Measurements from ENCODE around the gene ASCL5.
"Not testable (repeated sequence)": the region's sequence is repeated elsewhere in the genome, so short reads cannot be mapped to it uniquely, and the experiment has no call there.

ASCL5 gene

GRCh38 chr1:201169971-201170532, 43.1 kb upstream of the ASCL5 start:
- H3K4me3 ChIP-seq, result no peak overlapping the region
- H3K9me3 ChIP-seq (replicated peaks in 1 of 11), result peaks cover 0 to 13% (median 6%) of the 10 kb centered on the region in 11 experiments; a peak in 10 of 22 replicates
- H3K4me2 ChIP-seq, result peak overlapping the region in 3 of 11 experiments; percentile 78 to 93 (median 88); a peak in 4 of 22 replicates
- peaks cover 0 to 11% (median 8%) of the 10 kb centered on the region in 10 experiments; a peak in 8 of 20 replicates for H3K4me1 ChIP-seq
- H3K27me3 ChIP-seq, result peaks cover 32 to 45% (median 41%) of the 10 kb centered on the region in 11 experiments
- no peaks in the 10 kb centered on the region for H3K36me3 ChIP-seq
- no peak overlapping the region for H3K9ac ChIP-seq
- no peaks in the 10 kb centered on the region for H4K20me1 ChIP-seq
- no peak for TF ChIP-seq Cebpa-rat (IDR thresholded peaks at IDR 0.05)
- H3K27ac ChIP-seq, result no peak overlapping the region

DNA sequence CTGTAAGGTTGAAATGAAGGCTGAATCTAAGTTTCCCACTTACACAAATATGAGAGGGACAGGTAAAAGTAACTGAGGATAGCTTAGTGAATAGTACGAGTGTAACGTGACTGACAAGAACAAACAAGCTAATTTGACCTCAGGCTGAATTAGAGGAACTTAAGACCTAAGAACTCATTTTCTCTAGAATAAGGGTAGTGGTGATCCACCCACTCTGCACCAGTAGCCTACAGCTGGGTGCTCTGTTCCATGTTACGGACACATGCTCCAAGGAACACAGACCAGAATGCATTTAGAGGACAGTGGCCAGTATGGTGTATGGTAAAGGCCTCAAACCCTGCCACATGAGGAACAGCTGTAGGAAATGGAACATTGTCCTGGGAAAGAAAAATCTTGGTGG, 42.2 kb upstream of the ASCL5 start:
- H4K20me1 ChIP-seq, result no peaks in the 10 kb centered on the region
- H3K27ac ChIP-seq, result no peak overlapping the region
- H3K9ac ChIP-seq, result no peak overlapping the region
- H3K9me3 ChIP-seq (replicated peaks in 1 of 11), result peaks cover 0 to 13% (median 6%) of the 10 kb centered on the region in 11 experiments; a peak in 10 of 22 replicates
- no peak for TF ChIP-seq Cebpa-rat (IDR thresholded peaks at IDR 0.05)
- peaks cover 32 to 45% (median 41%) of the 10 kb centered on the region in 11 experiments for H3K27me3 ChIP-seq
- H3K4me2 ChIP-seq, result no peak overlapping the region
- H3K4me1 ChIP-seq, result peaks cover 0 to 11% (median 8%) of the 10 kb centered on the region in 10 experiments; a peak in 8 of 20 replicates
- H3K4me3 ChIP-seq, result no peak overlapping the region
- no peaks in the 10 kb centered on the region for H3K36me3 ChIP-seq

DNA sequence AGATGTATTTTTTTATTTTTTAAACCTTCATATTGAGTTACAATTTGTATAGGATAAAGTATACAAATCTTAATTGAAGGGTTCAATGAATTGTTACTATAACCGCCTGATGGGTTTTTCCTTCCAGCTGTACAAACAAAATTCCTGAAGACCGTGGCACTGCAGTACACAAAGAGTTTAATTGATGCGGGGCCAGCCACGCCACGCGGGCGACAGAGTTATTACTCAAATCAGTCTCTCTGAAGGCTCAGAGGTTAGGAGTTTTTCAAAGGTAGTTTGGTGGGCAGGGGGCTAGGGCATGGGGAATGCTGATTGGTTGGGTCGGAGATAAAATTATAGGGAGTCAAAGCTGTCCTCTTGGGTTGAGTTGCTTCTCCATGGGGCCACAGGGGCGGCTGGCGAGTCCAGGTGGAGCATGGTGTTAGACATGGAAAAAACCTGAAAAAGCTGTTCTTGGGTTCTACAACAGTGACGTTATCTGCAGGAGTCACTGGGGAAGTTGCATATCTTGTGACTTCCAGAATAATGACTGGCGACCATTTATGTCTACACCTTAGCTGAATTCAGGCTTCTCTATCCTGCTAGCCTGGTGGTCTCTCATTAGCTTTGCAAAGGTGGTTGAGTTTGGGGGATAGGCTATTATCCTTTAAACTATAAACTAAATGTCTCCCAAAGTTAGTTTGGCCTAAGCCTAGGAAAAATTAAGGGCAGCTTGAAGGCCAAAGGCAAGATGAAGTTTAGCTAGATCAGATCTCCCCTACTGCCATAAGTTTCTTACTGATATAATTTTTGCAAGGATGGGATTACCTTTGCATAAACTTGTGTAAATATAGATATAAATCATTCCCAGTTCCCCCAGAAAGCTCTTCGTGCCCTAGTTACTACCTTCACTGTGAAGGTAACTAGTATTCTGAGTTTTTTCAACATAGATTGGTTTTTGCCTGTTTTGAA, 40.3 kb upstream of the ASCL5 start:
- Histone ChIP-seq H3K27ac (no peak overlapping the region), H3K4me2 (no peak overlapping the region), H3K4me3 (no peak overlapping the region), H3K27me3 (peaks cover 27 to 37% (median 34%) of the 10 kb centered on the region in 11 experiments), H3K9me3 (replicated peaks in 1 of 11) (peaks cover 0 to 1% (median 0%) of the 10 kb centered on the region in 11 experiments; a peak in 1 of 22 replicates), H3K4me1 (peaks cover 0 to 11% (median 8%) of the 10 kb centered on the region in 10 experiments; a peak in 8 of 20 replicates), H4K20me1 (no peaks in the 10 kb centered on the region), H3K9ac (no peak overlapping the region), H3K36me3 (no peaks in the 10 kb centered on the region)
- no peak for TF ChIP-seq Cebpa-rat (IDR thresholded peaks at IDR 0.05)

DNA sequence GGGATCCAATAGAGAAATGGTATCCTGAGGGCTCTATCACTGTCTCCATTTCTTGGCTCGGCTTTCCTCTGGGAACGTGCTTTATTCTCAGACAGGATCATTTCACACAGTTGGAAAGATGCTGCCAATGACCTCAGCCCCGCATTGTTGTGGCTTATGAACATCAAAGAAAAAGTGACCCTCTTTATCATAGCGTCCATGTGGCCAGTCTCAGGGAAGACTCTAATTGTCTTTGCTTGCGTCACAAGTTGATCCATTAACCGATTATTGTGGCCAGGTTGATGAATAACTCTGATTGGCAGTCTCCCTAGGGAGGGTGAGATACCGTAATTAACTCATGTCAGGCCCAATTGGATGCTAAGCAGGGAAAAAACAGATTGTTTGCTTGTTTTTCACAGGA, 37.7 kb upstream of the ASCL5 start:
- no peak overlapping the region for H3K4me2 ChIP-seq
- no peak overlapping the region for H3K4me3 ChIP-seq
- H4K20me1 ChIP-seq, result no peaks in the 10 kb centered on the region
- peaks cover 0 to 10% (median 8%) of the 10 kb centered on the region in 11 experiments; a peak in 20 of 22 replicates for H3K27me3 ChIP-seq
- no peak overlapping the region for H3K27ac ChIP-seq
- no peak for TF ChIP-seq Cebpa-rat (IDR thresholded peaks at IDR 0.05)
- H3K4me1 ChIP-seq, result no peaks in the 10 kb centered on the region
- no peak overlapping the region for H3K9ac ChIP-seq
- no peaks in the 10 kb centered on the region for H3K36me3 ChIP-seq
- H3K9me3 ChIP-seq (replicated peaks in 1 of 11), result no peaks in the 10 kb centered on the region

DNA sequence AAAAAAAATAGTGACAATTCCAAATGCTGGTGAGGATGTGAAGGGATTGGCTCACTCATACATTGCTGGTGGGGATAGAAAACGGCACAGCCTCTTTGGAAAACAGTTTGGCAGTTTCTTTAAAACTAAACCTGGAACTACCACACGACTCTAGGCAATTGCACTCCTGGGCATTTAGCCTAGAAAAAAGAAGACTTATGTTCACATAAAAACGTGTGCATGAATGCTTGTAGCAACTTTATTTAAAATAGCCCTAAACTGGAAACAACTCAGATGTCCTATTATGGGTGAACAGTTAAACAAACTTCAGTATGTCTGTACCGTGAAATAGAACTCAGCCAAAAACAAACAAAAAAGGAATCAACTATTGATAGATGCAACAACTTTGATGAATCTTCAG, 36.7 kb upstream of the ASCL5 start:
- Histone ChIP-seq H3K4me3 (no peak overlapping the region), H3K36me3 (no peaks in the 10 kb centered on the region), H3K27me3 (peaks cover 0 to under 1% (median 0%) of the 10 kb centered on the region in 11 experiments; a peak in 1 of 22 replicates), H3K9ac (no peak overlapping the region), H3K9me3 (replicated peaks in 1 of 11) (no peaks in the 10 kb centered on the region), H4K20me1 (no peaks in the 10 kb centered on the region), H3K4me1 (no peaks in the 10 kb centered on the region), H3K4me2 (no peak overlapping the region), H3K27ac (no peak overlapping the region)
- no peak for TF ChIP-seq Cebpa-rat (IDR thresholded peaks at IDR 0.05)

- H3K9me3 ChIP-seq (replicated peaks in 1 of 11); H3K4me1 ChIP-seq; H3K36me3 ChIP-seq; H4K20me1 ChIP-seq; H3K4me2 ChIP-seq; H3K9ac ChIP-seq; H3K27me3 ChIP-seq; H3K4me3 ChIP-seq; H3K27ac ChIP-seq: not testable (repeated sequence)
These were observed 36.1 kb upstream of the ASCL5 start for GRCh38 chr1:201163036-201163435.

DNA sequence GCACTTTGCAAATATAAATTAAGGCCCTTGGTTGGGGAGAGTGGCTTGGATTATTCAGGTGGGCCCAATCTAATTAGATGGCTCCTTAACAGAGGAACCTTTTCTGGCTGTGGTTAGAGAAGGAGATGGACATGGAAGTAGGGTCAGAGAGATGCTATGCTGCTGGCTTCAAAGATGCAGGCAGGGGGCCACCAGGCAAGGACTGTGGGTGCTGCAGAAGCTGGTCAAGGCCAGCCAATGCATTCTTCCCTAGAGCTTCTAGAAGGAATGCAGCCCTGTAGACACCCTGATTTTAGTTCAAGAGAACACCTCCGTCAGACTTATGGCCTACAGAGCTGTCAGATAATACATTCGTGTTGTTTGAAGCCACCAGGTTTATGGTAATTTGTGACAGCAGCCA, 31.0 kb upstream of the ASCL5 start:
- Histone ChIP-seq H3K36me3 (no peaks in the 10 kb centered on the region; a peak in 1 of 22 replicates), H3K4me1 (peaks cover 13 to 16% (median 15%) of the 10 kb centered on the region in 10 experiments), H3K4me3 (no peak overlapping the region), H3K27me3 (no peaks in the 10 kb centered on the region), H4K20me1 (no peaks in the 10 kb centered on the region), H3K9me3 (replicated peaks in 1 of 11) (peaks cover 0 to 16% (median 9%) of the 10 kb centered on the region in 11 experiments; a peak in 10 of 22 replicates), H3K4me2 (no peak overlapping the region), H3K9ac (no peak overlapping the region), H3K27ac (no peak overlapping the region)
- TF ChIP-seq Cebpa-rat (IDR thresholded peaks at IDR 0.05), result no peak

DNA sequence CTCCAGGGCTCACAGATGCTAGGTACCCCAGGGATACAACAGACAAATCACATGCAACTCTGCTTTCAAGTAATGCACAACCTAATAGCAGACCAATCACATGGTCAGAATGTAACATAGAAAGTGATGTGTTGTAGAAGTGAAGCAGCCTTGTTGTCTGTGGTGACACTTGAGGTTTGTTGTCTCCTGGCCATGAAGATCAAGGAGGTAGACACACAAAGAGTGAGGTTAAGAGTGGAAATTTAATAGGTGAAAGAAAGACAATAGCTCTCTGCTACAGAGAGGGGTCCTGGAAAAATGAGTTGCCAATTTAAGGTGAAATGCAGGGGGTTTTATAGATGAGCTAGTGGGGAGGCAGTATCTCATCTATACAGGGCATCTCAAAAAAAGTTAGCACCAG, 29.8 kb upstream of the ASCL5 start:
- no peak overlapping the region for H3K9ac ChIP-seq
- H3K27me3 ChIP-seq, result no peaks in the 10 kb centered on the region
- H3K27ac ChIP-seq, result no peak overlapping the region
- H3K4me1 ChIP-seq, result peaks cover 15 to 25% (median 21%) of the 10 kb centered on the region in 10 experiments
- no peak overlapping the region for H3K4me3 ChIP-seq
- no peak for TF ChIP-seq Cebpa-rat (IDR thresholded peaks at IDR 0.05)
- H4K20me1 ChIP-seq, result no peaks in the 10 kb centered on the region; a peak in 1 of 22 replicates
- H3K4me2 ChIP-seq, result no peak overlapping the region
- peaks cover 0 to 16% (median 9%) of the 10 kb centered on the region in 11 experiments; a peak in 10 of 22 replicates for H3K9me3 ChIP-seq (replicated peaks in 1 of 11)
- peaks cover 3 to 6% (median 4%) of the 10 kb centered on the region in 11 experiments; a peak in 16 of 22 replicates for H3K36me3 ChIP-seq

GRCh38 chr1:201156346-201156745, 29.4 kb upstream of the ASCL5 start:
- H3K9ac ChIP-seq, result no peak overlapping the region
- no peak overlapping the region for H3K4me3 ChIP-seq
- no peak overlapping the region for H3K27ac ChIP-seq
- peaks cover 7 to 11% (median 9%) of the 10 kb centered on the region in 11 experiments; a peak in 21 of 22 replicates for H3K36me3 ChIP-seq
- no peaks in the 10 kb centered on the region; a peak in 1 of 22 replicates for H4K20me1 ChIP-seq
- no peak for TF ChIP-seq Cebpa-rat (IDR thresholded peaks at IDR 0.05)
- H3K4me1 ChIP-seq, result peaks cover 15 to 25% (median 21%) of the 10 kb centered on the region in 10 experiments
- H3K4me2 ChIP-seq, result no peak overlapping the region
- H3K9me3 ChIP-seq (replicated peaks in 1 of 11), result peaks cover 0 to 16% (median 9%) of the 10 kb centered on the region in 11 experiments; a peak in 10 of 22 replicates
- H3K27me3 ChIP-seq, result no peaks in the 10 kb centered on the region

All from BLaER1 treated with 17β-estradiol and CSF1 and Interleukin-3, amounts not matched to agents 10 nM and 100 nM (cell line).